Measurements from ENCODE around the gene NCF4.

DNA sequence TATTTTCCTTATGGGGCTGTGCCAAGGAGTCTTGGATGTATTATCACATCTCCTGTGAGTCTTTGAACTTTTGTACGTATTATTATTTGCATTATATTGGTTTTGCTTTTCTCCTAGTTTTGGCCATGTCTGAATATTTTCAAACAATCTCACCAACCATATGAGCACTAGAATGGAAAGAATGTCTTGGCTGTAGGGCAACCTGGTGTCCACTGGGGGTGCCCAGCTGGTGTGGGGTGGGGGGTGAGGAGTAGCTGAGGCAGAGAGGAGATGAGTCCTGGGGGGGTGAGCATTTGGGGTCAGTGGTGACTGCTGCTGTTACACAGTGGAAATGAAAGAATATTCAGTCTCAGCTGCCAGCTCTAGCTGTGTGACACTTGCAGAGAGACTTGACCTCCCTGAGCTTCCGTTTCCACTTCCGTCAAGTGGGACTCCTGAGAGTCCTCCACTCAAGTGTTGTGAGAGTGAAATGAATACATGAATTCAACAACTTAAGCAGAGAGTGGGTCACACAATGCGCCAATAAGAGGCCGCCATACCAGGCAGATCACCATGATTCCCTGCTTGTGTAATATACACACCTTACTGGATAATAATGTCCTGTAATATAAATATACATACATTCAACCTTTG is 31.3 kb upstream of the NCF4 start:
- TF ChIP-seq, protein P1, sequence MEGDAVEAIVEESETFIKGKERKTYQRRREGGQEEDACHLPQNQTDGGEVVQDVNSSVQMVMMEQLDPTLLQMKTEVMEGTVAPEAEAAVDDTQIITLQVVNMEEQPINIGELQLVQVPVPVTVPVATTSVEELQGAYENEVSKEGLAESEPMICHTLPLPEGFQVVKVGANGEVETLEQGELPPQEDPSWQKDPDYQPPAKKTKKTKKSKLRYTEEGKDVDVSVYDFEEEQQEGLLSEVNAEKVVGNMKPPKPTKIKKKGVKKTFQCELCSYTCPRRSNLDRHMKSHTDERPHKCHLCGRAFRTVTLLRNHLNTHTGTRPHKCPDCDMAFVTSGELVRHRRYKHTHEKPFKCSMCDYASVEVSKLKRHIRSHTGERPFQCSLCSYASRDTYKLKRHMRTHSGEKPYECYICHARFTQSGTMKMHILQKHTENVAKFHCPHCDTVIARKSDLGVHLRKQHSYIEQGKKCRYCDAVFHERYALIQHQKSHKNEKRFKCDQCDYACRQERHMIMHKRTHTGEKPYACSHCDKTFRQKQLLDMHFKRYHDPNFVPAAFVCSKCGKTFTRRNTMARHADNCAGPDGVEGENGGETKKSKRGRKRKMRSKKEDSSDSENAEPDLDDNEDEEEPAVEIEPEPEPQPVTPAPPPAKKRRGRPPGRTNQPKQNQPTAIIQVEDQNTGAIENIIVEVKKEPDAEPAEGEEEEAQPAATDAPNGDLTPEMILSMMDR (conservative IDR thresholded peaks at IDR 0.05; ENCODE audit: low read depth, low read length): no peak
- TF ChIP-seq EZH2 (IDR thresholded peaks at IDR 0.05; ENCODE audit: borderline replicate concordance, low read depth, low read length, poor library complexity, severe bottlenecking): no peak
